Uterus (tissue), 2 donors: Measurements from ENCODE around the gene PYGB.

Source experiments
- POLR2A ChIP-seq, 2 donors: fragments of 450-650 bp; IDR thresholded peaks; one replicate each; pipeline ENCODE4 v1.6.1; 2016; ENCODE audit warnings: antibody characterized with exemption in 2 of 2, mild to moderate bottlenecking in 1 of 2, moderate library complexity in 1 of 2
- TF ChIP-seq, protein P1 (sequence below), 4 experiments: fragments of 200-600 bp in 2 of 4; fragments of 450-650 bp in 2 of 4; sonication (generic) in 2 of 4; IDR thresholded peaks; one replicate each; pipeline ENCODE4 v1.5.1; 2016 to 2019; ENCODE audit warnings: antibody characterized with exemption in 4 of 4, mild to moderate bottlenecking in 2 of 4, moderate library complexity in 1 of 4

DNA sequence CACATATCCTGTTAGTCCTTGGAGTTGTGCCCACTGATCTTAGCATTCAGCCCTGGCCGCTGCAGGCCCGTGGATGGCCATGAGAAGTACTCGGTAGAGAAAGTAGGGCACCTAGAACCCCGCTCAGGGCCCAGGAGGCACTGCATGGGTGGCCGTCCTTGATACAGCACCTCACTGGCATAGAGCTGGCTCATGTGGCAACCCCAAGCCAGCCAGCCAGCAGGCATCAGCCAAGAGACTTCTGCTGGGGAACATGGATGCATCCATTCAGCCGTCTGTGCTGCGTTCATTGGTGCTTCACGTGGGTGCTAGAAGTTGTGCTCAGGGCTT lies 10.6 kb downstream of the PYGB start:
- TF ChIP-seq, protein P1, sequence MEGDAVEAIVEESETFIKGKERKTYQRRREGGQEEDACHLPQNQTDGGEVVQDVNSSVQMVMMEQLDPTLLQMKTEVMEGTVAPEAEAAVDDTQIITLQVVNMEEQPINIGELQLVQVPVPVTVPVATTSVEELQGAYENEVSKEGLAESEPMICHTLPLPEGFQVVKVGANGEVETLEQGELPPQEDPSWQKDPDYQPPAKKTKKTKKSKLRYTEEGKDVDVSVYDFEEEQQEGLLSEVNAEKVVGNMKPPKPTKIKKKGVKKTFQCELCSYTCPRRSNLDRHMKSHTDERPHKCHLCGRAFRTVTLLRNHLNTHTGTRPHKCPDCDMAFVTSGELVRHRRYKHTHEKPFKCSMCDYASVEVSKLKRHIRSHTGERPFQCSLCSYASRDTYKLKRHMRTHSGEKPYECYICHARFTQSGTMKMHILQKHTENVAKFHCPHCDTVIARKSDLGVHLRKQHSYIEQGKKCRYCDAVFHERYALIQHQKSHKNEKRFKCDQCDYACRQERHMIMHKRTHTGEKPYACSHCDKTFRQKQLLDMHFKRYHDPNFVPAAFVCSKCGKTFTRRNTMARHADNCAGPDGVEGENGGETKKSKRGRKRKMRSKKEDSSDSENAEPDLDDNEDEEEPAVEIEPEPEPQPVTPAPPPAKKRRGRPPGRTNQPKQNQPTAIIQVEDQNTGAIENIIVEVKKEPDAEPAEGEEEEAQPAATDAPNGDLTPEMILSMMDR (IDR thresholded peaks at IDR 0.05) = no peak
- TF ChIP-seq POLR2A (IDR thresholded peaks at IDR 0.05) = no peak
